Measurements from ENCODE around the gene NUP98. TPM values are rescaled to one million over a fixed set of nuclear protein-coding genes. Genes with fewer than 3 reads are reported as not detected.
"Not testable (repeated sequence)": the region's sequence is repeated elsewhere in the genome, so short reads cannot be mapped to it uniquely, and the experiment has no call there.

The NUP98 gene
- total and polyA plus RNA-seq, 2 experiments from 2014 or later = 20.4 to 110 TPM

DNA sequence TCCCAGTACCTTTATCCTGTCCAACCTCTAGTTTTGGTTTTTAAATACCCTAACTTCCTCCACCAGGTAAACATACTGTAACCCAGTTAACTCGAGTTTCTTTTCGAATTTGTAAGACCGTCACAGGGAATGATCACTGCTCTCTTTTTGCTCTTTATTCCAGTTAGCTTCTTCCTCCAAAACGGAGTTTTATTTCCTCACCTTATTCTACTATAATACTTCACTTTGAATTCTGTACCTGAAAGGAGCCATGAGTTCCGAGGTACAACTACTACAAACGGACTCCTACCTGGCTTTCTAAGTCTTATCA lies 1.4 kb downstream of the NUP98 start:
- TF ChIP-seq, protein P1, sequence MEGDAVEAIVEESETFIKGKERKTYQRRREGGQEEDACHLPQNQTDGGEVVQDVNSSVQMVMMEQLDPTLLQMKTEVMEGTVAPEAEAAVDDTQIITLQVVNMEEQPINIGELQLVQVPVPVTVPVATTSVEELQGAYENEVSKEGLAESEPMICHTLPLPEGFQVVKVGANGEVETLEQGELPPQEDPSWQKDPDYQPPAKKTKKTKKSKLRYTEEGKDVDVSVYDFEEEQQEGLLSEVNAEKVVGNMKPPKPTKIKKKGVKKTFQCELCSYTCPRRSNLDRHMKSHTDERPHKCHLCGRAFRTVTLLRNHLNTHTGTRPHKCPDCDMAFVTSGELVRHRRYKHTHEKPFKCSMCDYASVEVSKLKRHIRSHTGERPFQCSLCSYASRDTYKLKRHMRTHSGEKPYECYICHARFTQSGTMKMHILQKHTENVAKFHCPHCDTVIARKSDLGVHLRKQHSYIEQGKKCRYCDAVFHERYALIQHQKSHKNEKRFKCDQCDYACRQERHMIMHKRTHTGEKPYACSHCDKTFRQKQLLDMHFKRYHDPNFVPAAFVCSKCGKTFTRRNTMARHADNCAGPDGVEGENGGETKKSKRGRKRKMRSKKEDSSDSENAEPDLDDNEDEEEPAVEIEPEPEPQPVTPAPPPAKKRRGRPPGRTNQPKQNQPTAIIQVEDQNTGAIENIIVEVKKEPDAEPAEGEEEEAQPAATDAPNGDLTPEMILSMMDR (IDR thresholded peaks at IDR 0.05; ENCODE audit: low read depth, low read length) = no peak
- Histone ChIP-seq H3K4me3 (peak overlapping the region; percentile 41), H3K27me3 (no peaks in the 10 kb centered on the region), H3K4me1 (ENCODE audit: low read depth) (peaks cover 6% of the 10 kb centered on the region), H3K9me3 (ENCODE audit: low read depth) (no peaks in the 10 kb centered on the region), H3K27ac (no peak overlapping the region), H3K36me3 (peaks cover 13% of the 10 kb centered on the region)
- DNase-seq (ENCODE audit: low read depth in 1 of 2, low spot score in 1 of 2) = no peak

DNA sequence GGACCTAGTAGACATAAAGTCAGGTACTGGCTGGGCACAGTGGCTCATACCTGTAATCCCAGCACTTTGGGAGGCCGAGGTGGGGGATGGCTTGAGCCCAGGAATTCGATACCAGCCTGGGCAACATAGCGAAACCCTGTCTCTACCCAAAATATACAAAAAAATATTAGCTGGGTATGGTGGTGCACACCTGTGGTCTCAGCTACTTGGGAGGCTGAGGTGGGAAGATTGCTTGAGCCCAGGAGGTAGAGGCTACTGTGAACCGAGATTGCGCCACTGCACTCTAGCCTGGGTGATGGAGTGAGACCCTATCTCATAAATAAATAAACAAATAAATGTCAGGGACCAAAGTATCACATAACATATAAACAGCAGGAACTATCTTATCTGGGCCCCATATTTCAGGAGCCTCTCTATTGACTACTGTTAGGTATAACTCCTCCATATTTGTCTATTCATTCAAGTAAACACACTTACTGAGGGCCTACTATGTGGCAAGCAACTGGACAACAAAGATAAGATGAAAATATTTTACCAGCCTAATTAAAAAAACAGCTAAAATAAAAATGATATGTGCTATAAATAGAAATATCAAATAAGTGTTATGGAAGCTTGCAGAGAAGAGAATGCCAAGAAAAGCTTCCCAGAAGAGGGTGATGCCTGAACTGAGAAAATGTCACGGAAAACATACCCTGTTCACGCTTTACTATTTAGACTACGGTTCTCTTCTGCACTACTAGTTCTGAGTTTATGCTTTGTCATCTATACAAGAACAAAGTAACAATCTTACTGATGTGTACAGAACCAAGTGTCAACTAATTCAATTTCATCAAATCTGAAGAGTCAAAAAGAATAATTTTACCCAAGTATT lies 2.0 kb downstream of the NUP98 start:
- Histone ChIP-seq H3K27ac (no peak overlapping the region), H3K4me1 (ENCODE audit: low read depth) (peaks cover 6% of the 10 kb centered on the region), H3K27me3 (no peaks in the 10 kb centered on the region), H3K9me3 (ENCODE audit: low read depth) (no peaks in the 10 kb centered on the region), H3K36me3 (peaks cover 13% of the 10 kb centered on the region), H3K4me3 (peak overlapping the region; percentile 41)
- DNase-seq (ENCODE audit: low read depth in 1 of 2, low spot score in 1 of 2) = no peak
- TF ChIP-seq, protein P1 (IDR thresholded peaks at IDR 0.05; ENCODE audit: low read depth, low read length) = no peak

DNA sequence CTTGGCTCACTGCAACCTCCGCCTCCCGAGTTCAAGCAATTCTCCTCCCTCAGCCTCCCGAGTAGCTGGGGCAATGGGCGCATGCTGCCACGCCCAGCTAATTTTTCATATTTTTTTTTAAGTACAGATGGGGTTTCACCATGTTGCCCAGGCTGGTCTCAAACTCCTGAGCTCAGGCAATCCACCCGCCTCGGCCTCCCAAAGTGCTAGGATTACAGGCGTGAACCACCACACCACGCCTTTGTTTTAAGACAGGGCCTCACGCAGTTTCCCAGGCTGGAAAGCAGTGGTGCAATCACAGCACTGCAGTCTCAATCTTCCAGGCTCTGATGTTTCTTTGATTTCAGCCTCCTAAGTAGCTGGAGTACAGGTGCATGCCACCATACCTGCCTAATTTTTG lies 3.0 kb downstream of the NUP98 start:
- peaks cover 13% of the 10 kb centered on the region for H3K36me3 ChIP-seq
- not testable (repeated sequence) for DNase-seq (ENCODE audit: low read depth in 1 of 2, low spot score in 1 of 2); H3K27me3 ChIP-seq; H3K27ac ChIP-seq; H3K4me3 ChIP-seq; H3K4me1 ChIP-seq (ENCODE audit: low read depth); H3K9me3 ChIP-seq (ENCODE audit: low read depth)

DNA sequence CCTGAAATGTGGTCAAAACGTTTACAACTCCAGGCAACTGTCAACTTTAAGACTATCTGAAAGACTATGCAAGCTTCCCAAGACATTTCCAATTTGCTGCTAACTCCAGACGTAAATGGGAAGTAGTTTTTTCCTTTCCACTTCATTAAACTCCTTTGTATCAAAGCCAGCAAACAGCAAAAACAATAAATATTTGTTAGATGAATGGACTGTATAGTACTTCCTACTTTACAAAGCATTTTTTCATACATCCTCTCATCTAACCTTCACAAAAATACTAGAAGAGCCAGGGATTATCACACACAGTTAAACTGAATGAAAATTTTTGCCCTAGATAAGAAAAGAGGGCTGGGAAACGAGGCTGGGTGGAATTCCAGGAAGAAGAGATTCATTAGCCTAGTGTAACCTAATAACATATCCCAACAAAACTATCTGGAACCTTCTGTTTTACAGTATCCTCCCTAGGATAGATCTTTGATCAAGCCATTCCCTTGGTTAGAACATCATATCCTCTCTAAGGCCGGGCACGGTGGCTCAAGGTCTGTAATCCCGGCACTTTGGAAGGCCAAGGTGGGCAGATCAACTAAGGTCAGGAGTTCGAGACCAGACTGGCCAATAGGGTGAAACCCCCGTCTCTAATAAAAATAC lies 10.4 kb downstream of the NUP98 start:
- TF ChIP-seq, protein P1 (IDR thresholded peaks at IDR 0.05; ENCODE audit: low read depth, low read length) = no peak
- Histone ChIP-seq H3K27ac (no peak overlapping the region), H3K4me1 (ENCODE audit: low read depth) (no peaks in the 10 kb centered on the region), H3K27me3 (no peaks in the 10 kb centered on the region), H3K36me3 (no peaks in the 10 kb centered on the region), H3K4me3 (no peak overlapping the region), H3K9me3 (ENCODE audit: low read depth) (no peaks in the 10 kb centered on the region)
- no peak for DNase-seq (ENCODE audit: low read depth in 1 of 2, low spot score in 1 of 2)

DNA sequence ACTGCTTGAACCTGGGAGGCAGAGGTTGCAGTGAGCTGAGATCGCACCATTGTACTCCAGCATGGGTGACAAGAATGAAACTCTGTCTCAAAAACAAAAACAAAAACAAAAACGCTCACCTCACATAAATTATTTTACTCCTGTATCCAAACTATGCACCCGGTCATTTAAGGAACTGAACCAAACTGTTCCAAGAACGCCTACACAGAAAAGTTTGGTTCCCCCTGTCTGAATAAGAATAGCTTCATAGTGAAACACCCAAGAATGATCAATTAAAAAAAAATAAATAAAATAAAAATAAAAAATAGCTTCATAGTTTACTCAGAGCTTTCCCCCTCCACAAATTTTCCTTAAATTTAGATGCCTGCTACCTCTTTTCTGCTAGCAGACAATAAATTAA lies 13.7 kb downstream of the NUP98 start:
- Histone ChIP-seq H3K9me3 (ENCODE audit: low read depth) (no peaks in the 10 kb centered on the region), H3K36me3 (peaks cover 9% of the 10 kb centered on the region), H3K4me3 (no peak overlapping the region), H3K4me1 (ENCODE audit: low read depth) (no peaks in the 10 kb centered on the region), H3K27me3 (no peaks in the 10 kb centered on the region), H3K27ac (no peak overlapping the region)
- DNase-seq (ENCODE audit: low read depth in 1 of 2, low spot score in 1 of 2) = no peak
- TF ChIP-seq, protein P1 (IDR thresholded peaks at IDR 0.05; ENCODE audit: low read depth, low read length) = no peak

DNA sequence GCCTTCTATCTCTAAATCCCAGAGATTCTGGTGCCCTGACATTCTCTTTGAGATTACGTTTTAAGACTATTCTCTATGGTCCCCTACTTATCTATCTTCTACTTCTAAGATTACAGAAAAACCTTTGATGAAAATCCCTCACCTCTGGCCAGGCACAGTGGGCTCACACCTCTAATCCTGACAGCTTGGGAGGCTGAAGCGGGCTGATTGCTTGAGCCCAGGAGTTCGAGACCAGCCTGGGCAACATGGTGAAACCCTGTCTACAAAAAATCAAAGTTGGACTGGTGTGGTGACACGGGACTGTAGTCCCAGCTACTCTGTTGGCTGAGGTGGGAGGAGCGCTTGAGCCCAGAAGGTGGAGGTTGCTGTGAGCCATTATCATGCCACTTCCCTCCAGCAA lies 14.4 kb downstream of the NUP98 start:
- no peak for DNase-seq (ENCODE audit: low read depth in 1 of 2, low spot score in 1 of 2)
- Histone ChIP-seq H3K27me3 (no peaks in the 10 kb centered on the region), H3K36me3 (peaks cover 14% of the 10 kb centered on the region), H3K27ac (no peak overlapping the region), H3K4me3 (no peak overlapping the region), H3K4me1 (ENCODE audit: low read depth) (no peaks in the 10 kb centered on the region), H3K9me3 (ENCODE audit: low read depth) (no peaks in the 10 kb centered on the region)
- TF ChIP-seq, protein P1 (IDR thresholded peaks at IDR 0.05; ENCODE audit: low read depth, low read length) = no peak

Measured in cardiac muscle cell (in vitro differentiated cells and primary cell).